22Rv1 (cell line): ENCODE data around the gene FRS3.
A peak's percentile ranks its signal among the peaks of the same experiment; 100 is the strongest.
"Not testable (repeated sequence)": the region's sequence is repeated elsewhere in the genome, so short reads cannot be mapped to it uniquely, and the experiment has no call there.

Experiments used
- H3K27ac ChIP-seq: fragments of 450-650 bp; 2 replicates; pipeline ENCODE4 v1.5.1; 2017
- CTCF ChIP-seq: fragments of 450-650 bp; IDR thresholded peaks from 2 replicates; pipeline ENCODE4 v1.5.1; 2017; ENCODE audit warnings: mild to moderate bottlenecking
- ZFX ChIP-seq: fragments of 450-650 bp; IDR thresholded peaks from 2 replicates; pipeline ENCODE4 v1.6.1; 2017; ENCODE audit warnings: antibody characterized with exemption, borderline replicate concordance

FRS3 gene

GRCh38 chr6:41768545-41769308, 11.0 kb downstream of the FRS3 start:
- H3K27ac ChIP-seq = peak overlapping the region; percentile 55
- TF ChIP-seq CTCF (no peak), ZFX (no peak)

- no peak for TF ChIP-seq CTCF
- TF ChIP-seq ZFX = no peak
- H3K27ac ChIP-seq = peak overlapping the region; percentile 55
Observed at GRCh38 chr6:41767112-41767833, 12.4 kb downstream of the FRS3 start.

GRCh38 chr6:41766043-41766664, 13.5 kb downstream of the FRS3 start:
- H3K27ac ChIP-seq = not testable (repeated sequence)

GRCh38 chr6:41763470-41763869, 16.2 kb downstream of the FRS3 start:
- TF ChIP-seq CTCF (no peak), ZFX (no peak)
- H3K27ac ChIP-seq = no peak overlapping the region

- TF ChIP-seq ZFX = no peak
- TF ChIP-seq CTCF = no peak
- no peak overlapping the region for H3K27ac ChIP-seq
Observed at GRCh38 chr6:41759905-41760579, 19.7 kb downstream of the FRS3 start.

- no peak overlapping the region for H3K27ac ChIP-seq
- TF ChIP-seq CTCF (no peak), ZFX (no peak)
Observed at GRCh38 chr6:41759106-41759904, 20.4 kb downstream of the FRS3 start.

- no peak overlapping the region for H3K27ac ChIP-seq
- TF ChIP-seq CTCF = no peak
- TF ChIP-seq ZFX = no peak
Observed at GRCh38 chr6:41758641-41759035, 21.1 kb downstream of the FRS3 start.
